Stimulated activated naive B cell treated with anti-CD40 and anti-IgM and Interleukin-4, amounts not matched to agents 10 μg/mL and 1 μg/mL and 100 μg/mL, for 72 hours (primary cell): ENCODE data around the gene PER1.
A peak's percentile ranks its signal among the peaks of the same experiment; 100 is the strongest.

Experiments used
- ATAC-seq, 2 donors: fragments of 150-1000 bp; cut with Tn5 transposase; replicated peaks; 2 replicates each; pipeline ENCODE4 v1.10.0; 2021; ENCODE audit warnings: moderate library complexity in 1 of 2
- DNase-seq: peaks from one replicate; pipeline ENCODE4 v3.0.0; 2021
- H3K27ac Mint-ChIP-seq: one replicate; pipeline ENCODE4 v1.8.0; 2022; ENCODE audit warnings: mild to moderate bottlenecking, mixed read lengths
- H3K27me3 Mint-ChIP-seq, 2 donors: one replicate each; pipeline ENCODE4 v1.8.0; 2022; ENCODE audit warnings: mixed read lengths in 2 of 2
- H3K36me3 Mint-ChIP-seq, 2 donors: one replicate each; pipeline ENCODE4 v1.8.0; 2022; ENCODE audit warnings: mixed read lengths in 2 of 2, mild to moderate bottlenecking in 1 of 2
- H3K4me1 Mint-ChIP-seq, 2 donors: one replicate each; pipeline ENCODE4 v1.8.0; 2022; ENCODE audit warnings: mixed read lengths in 2 of 2, mild to moderate bottlenecking in 1 of 2
- H3K4me3 Mint-ChIP-seq, 2 donors: one replicate each; pipeline ENCODE4 v1.8.0; 2022; ENCODE audit warnings: mild to moderate bottlenecking in 2 of 2, mixed read lengths in 2 of 2, moderate library complexity in 1 of 2
- H3K9me3 Mint-ChIP-seq, 2 donors: one replicate each; pipeline ENCODE4 v1.8.0; 2022; ENCODE audit warnings: mixed read lengths in 2 of 2, mild to moderate bottlenecking in 1 of 2

The PER1 gene

GRCh38 chr17:8103549-8103948 is 48.7 kb downstream of the PER1 start:
- no peaks in the 10 kb centered on the region for H3K4me1 Mint-ChIP-seq
- no peaks in the 10 kb centered on the region for H3K36me3 Mint-ChIP-seq
- DNase-seq (no peak), ATAC-seq (no peak)
- H3K27ac Mint-ChIP-seq = no peak overlapping the region
- H3K9me3 Mint-ChIP-seq = no peaks in the 10 kb centered on the region
- H3K27me3 Mint-ChIP-seq = peaks cover 3 to 28% of the 10 kb centered on the region in 2 donors
- no peak overlapping the region for H3K4me3 Mint-ChIP-seq

- no peaks in the 10 kb centered on the region for H3K36me3 Mint-ChIP-seq
- H3K9me3 Mint-ChIP-seq = no peaks in the 10 kb centered on the region
- no peaks in the 10 kb centered on the region for H3K4me1 Mint-ChIP-seq
- no peak overlapping the region for H3K4me3 Mint-ChIP-seq
- no peak overlapping the region for H3K27ac Mint-ChIP-seq
- ATAC-seq = no peak
- peaks cover 3 to 22% of the 10 kb centered on the region in 2 donors for H3K27me3 Mint-ChIP-seq
- no peak for DNase-seq
Measured at GRCh38 chr17:8101721-8102120, 50.5 kb downstream of the PER1 start.

GRCh38 chr17:8100763-8101162 is 51.4 kb downstream of the PER1 start:
- Mint-ChIP-seq H3K36me3 (no peaks in the 10 kb centered on the region), H3K4me1 (no peaks in the 10 kb centered on the region), H3K4me3 (no peak overlapping the region), H3K9me3 (no peaks in the 10 kb centered on the region), H3K27me3 (peaks cover 8 to 24% of the 10 kb centered on the region in 2 donors), H3K27ac (no peak overlapping the region)
- no peak for DNase-seq
- ATAC-seq = no peak

GRCh38 chr17:8100111-8100510 is 52.1 kb downstream of the PER1 start:
- H3K27ac Mint-ChIP-seq = no peak overlapping the region
- peaks cover 12 to 30% of the 10 kb centered on the region in 2 donors for H3K27me3 Mint-ChIP-seq
- ATAC-seq = no peak
- no peaks in the 10 kb centered on the region for H3K4me1 Mint-ChIP-seq
- H3K4me3 Mint-ChIP-seq = no peak overlapping the region
- H3K9me3 Mint-ChIP-seq = no peaks in the 10 kb centered on the region
- DNase-seq = no peak
- H3K36me3 Mint-ChIP-seq = no peaks in the 10 kb centered on the region

GRCh38 chr17:8096541-8096940 is 55.7 kb downstream of the PER1 start:
- no peak overlapping the region for H3K4me3 Mint-ChIP-seq
- H3K27ac Mint-ChIP-seq = no peak overlapping the region
- ATAC-seq (no peak), DNase-seq (no peak)
- peaks cover 7 to 9% of the 10 kb centered on the region in 2 donors for H3K4me1 Mint-ChIP-seq
- H3K36me3 Mint-ChIP-seq = no peaks in the 10 kb centered on the region
- no peaks in the 10 kb centered on the region for H3K9me3 Mint-ChIP-seq
- H3K27me3 Mint-ChIP-seq = peaks cover 17 to 29% of the 10 kb centered on the region in 2 donors

- DNase-seq = no peak
- Mint-ChIP-seq H3K9me3 (no peaks in the 10 kb centered on the region), H3K4me1 (peaks cover 17 to 21% of the 10 kb centered on the region in 2 donors), H3K27ac (no peak overlapping the region), H3K27me3 (peaks cover 17 to 29% of the 10 kb centered on the region in 2 donors), H3K36me3 (no peaks in the 10 kb centered on the region), H3K4me3 (no peak overlapping the region)
- ATAC-seq = no peak
Measured at GRCh38 chr17:8095361-8095760, 56.8 kb downstream of the PER1 start.

- Mint-ChIP-seq H3K9me3 (no peaks in the 10 kb centered on the region), H3K4me3 (peak overlapping the region; percentile 42 to 72), H3K4me1 (peaks cover 27 to 30% of the 10 kb centered on the region in 2 donors), H3K36me3 (no peaks in the 10 kb centered on the region), H3K27ac (peak overlapping the region; percentile 84), H3K27me3 (peaks cover 28 to 29% of the 10 kb centered on the region in 2 donors)
- DNase-seq (peak; percentile 84), ATAC-seq (peak; percentile 96)
Measured at GRCh38 chr17:8091033-8091687, 61.0 kb downstream of the PER1 start.
